Measurements from ENCODE around the gene SPRR3.

- TF ChIP-seq CTCF (IDR thresholded peaks at IDR 0.05 in 2 of 3, conservative IDR thresholded peaks at IDR 0.05 in 1 of 3; ENCODE audit: borderline replicate concordance in 1 of 3, insufficient read depth in 1 of 3, low read depth in 2 of 3, low read length in 2 of 3): no peak
- TF ChIP-seq POLR2AphosphoS5 (IDR thresholded peaks at IDR 0.05; ENCODE audit: low read depth, low read length): no peak
Observed at GRCh38 chr1:152964536-152964935, 37.0 kb upstream of the SPRR3 start.

Measured in HCT116 (cell line).